Midbrain (tissue), 1 donor: ENCODE measurements around the gene KMT2C.
"Not testable (repeated sequence)": the region's sequence is repeated elsewhere in the genome, so short reads cannot be mapped to it uniquely, and the experiment has no call there.

Experiments
- DNase-seq: peaks from one replicate; lab custom pipeline; 2025; lab: John Stamatoyannopoulos, UW

The KMT2C gene

DNA sequence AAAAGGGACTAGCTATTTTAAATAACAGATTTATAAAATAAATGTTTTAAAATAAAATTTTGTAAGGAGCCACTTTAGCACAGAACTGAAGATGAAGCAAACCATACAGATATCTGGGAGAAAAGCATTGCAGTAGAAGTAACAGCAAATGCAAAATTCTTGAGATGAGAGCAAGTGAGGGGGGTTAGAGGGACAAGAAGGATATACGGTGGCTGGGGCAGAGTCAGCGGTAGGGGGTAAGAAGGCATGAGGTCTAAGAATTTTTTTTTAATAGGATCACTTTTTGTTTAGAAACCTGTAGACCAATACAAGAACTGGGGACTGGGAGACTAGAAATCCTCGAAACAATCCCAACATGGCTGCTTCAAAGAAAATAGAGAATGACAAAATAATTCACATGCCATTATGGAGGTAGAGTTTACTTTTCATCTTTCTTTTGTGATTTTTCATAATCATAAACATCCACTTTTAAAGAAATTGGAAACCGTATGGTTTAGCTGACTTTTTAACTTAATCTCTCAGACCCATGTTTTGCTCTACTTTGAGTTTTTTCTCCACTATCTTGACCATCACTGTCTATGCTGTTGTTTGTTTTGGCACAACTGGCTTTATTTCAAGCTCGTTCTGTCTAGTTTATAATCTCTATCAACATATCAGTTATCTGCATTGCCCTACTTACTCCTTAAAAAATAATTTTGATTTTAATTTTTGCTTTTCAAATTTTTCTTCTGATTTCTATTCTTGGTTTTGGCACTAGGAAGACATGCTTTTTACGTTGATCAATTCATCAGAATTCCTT, 73.5 kb downstream of the KMT2C start:
- DNase-seq: no peak

DNA sequence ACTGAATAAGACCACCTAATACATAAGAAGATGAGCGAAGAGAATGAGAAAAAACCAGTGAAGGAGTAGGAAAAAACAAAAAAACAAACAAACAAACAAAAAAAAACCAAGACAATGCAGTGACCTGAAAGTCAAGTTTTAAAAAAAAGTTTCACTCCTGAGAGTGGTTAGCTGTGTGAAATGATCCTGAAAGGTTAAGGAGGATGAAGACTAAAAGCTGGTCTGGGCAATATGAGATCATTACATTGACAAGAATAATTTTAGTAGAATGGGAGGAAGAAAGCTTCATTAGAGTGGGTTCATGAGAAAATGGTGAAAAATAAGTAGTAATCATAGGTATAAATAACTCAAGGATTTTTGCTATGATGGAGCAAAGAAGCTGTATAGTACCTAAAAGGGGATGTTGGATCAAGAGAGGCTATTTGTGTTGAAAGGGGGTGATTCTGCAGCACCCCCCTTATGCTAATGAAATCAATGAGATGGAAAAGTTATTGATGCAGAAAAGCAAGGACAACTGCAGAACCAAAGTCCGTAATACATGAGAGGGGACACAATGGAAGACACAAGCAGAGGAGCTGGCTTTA, 80.2 kb downstream of the KMT2C start:
- DNase-seq: no peak

DNA sequence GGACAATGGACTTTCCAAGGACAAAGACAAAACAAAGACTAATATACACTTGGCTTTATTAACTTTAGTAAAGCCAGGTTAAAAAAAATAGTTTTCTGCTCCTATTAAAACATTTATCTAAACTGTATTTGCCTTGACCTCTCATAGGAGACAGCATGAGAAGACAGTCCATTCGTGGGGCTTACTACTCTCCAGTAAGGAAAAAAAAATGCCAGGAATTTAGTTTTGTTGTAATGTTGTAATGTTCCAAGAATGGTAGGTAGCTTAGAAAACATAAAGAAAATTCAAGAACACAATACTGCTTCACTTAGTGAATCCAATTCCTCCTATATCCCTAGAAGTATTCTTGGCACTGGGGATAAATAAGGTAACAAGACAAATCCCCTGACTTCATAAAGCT, 81.7 kb downstream of the KMT2C start:
- DNase-seq: no peak

DNA sequence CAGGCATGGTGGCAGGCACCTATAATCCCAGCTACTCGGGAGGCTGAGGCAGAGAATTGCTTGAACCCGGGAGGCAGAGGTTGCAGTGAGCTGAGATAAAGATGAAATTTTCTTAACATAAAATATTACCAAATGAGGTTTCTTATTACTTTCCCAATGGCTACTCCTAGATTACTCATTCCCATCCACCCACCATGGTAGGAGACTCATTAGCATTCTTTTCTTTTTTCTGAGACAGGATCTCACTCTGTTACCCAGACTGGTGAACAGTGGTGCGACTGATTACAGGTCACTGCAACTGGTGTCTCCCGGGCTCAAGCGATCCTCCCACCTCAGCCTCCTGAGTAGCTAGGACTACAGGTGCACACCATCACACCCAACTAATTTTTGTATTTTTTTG, 82.5 kb downstream of the KMT2C start:
- not testable (repeated sequence) for DNase-seq

- DNase-seq: not testable (repeated sequence)
These were observed 84.1 kb downstream of the KMT2C start for GRCh38 chr7:152351747-152352146.

GRCh38 chr7:152351168-152351567, 84.6 kb downstream of the KMT2C start:
- no peak for DNase-seq

DNA sequence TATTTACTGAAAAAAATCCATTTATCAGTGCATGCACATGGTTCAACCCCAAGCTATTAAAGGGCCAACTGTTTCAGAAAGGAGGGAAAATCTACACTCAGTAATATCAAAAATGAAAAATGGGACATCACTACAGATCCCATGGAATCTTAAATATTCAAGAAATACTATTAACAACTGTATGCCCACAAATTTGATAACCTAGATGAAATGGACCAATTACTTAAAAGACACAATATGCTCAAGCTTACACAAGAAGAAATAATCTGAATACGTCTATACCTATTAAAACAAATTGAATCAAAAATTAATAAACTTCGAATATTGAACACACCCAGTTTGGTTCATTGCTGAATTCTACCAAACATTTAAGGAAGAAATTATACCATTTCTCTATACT, 87.9 kb downstream of the KMT2C start:
- no peak for DNase-seq

DNA sequence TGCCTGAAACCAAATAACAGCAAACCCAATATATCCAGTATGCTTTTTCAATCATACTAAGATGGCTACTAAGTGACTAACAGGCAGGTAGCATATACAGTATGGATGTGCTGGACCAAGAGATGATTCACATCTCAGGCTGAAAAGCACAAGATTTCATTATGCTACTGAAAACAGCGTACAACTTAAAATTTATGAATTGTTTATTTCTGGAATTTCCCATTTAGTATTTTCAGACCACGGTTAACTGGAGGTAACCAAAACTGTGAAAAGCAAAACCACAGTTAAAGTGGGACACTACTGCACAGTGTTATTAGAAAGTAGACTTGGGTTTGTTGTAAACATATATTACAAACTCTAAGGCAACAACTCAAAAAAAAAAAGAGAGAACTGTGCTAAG, 91.5 kb downstream of the KMT2C start:
- no peak for DNase-seq

DNA sequence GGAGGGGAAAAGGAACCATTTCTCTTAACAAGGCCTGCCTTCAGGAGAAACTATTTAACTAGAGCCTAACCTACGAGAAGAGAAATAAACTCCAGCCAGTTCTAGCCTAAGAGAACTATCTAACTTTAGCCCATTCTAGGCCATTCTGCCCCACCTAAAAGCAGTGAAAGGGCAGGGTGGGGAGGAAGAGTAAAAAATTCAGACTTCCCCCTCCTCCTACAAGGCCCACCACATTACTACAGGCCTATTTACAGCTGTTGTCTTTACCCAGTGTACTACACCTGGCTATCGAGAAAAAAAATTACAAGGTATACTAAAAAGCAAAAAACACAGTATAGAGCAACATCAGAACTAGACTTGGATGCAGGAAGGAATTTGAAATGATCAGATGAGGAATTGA, 93.0 kb downstream of the KMT2C start:
- DNase-seq: no peak

DNA sequence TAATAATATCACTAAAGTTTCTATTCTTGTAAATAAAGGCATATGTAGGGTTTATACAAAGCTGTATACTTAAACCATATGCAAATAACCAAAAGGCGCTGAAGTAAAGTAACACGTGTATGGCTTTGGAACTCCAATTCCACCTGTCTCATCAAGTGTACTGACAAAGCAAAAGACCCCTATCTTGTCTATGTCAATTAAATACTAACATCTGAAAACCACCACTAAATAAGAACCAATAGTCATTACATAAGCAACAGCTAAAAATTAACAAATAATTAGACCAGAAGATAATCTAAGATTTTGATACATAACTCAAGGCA, 93.9 kb downstream of the KMT2C start:
- DNase-seq: no peak

- DNase-seq: peak; percentile 48
These were observed 94.5 kb downstream of the KMT2C start for GRCh38 chr7:152341039-152341913.

GRCh38 chr7:152340161-152340560, 95.6 kb downstream of the KMT2C start:
- DNase-seq: no peak

- DNase-seq: no peak
These were observed 97.2 kb downstream of the KMT2C start for GRCh38 chr7:152338561-152338960.

- peak; percentile 50 for DNase-seq
These were observed 98.9 kb downstream of the KMT2C start for GRCh38 chr7:152336754-152337368.

DNA sequence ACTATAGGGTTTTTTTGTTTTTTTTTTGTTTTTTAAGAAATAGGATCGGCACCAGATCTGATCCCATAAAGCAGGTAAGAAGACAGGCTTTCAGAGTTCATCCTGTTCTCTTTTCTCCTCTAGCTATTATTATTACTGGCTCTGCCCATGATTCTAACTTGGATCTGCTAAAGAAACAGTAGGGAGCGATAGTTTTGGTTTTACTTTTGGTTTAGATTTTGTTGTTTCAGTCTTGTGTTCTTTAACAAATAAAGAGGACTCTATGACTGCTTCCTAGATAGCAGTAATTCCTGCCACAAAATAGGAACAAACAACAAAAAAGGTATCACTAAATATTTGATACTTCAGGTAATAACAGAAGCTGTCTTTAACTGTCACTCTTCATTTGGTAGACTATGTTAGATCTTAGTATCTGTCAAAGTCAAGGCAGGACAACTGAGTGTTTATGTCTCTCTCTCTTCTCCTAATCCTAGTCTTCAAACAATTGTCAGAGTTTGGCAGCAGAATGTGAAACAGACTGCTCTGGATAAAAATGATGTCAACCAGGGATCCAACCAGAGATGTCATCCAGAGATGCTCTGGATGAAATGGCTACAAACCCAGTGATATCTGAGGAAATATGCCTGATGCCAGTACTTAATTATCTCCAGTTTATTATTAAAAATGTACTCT, 99.8 kb downstream of the KMT2C start:
- peak; percentile 25 for DNase-seq

DNA sequence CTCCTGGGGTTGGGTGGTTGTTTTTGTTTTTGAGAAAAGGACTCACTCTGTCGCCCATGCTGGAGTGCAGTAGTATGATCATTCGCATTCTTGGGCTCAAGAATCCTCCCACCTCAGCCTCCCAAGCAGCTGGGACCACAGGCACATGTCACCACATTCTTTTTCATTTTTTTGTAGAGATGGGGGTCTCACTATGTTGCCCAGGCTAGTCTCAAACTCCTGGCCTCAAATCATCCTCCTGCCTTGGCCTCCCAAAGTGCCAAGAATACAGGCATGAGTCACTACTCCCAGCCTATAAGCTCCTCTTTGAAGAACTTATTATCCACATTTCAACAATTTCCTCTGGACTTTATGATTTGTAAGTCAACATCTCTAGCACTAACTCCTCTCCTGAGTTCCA, 102.7 kb downstream of the KMT2C start:
- no peak for DNase-seq

GRCh38 chr7:152330827-152331226, 105.0 kb downstream of the KMT2C start:
- DNase-seq: no peak

DNA sequence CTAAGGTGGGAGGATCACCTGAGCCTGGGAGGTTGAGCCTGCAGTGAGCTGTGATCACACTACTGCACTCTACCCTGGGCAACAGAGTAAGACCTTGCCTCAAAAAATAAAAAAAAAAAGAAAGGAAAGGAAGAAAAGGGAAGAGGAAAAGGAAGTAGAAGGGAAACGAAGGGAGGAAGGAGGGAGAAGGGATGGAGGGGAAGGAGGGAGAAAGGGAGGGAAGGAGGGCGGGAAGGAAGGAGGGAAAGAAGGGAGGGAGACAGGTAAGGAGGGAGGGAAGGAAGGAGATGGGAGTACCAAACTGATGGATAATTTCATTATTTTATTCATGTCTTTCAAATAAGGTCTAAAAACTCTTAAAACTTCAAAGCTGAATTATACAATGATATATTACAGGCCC, 106.3 kb downstream of the KMT2C start:
- DNase-seq: no peak

DNA sequence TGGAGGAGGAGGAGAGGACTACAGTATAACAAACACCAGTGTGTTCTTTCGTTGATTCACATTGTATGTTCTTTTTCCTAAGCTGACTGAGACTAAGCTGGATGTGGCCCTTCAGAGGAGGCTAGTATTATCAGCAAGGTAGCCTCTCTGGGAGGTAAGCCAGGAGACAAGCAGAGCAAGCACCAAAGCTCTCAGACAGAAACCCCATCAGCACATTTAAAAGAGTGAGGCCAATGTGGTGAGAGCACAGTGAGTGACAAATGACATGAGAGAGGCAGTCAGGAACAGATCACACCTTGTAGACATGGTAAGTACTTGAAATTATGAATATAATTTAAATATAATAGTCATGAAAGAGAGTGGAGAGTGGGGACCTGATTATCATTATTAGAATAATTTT, 107.6 kb downstream of the KMT2C start:
- no peak for DNase-seq

GRCh38 chr7:152315845-152316244, 120.0 kb downstream of the KMT2C start:
- DNase-seq: no peak

- peak; percentile 12 for DNase-seq
These were observed 121.8 kb downstream of the KMT2C start for GRCh38 chr7:152313831-152314604.
